Measurements from ENCODE around the gene TAF10. TPM values are rescaled to one million over a fixed set of nuclear protein-coding genes. Genes with fewer than 3 reads are reported as not detected.
A peak's percentile ranks its signal among the peaks of the same experiment; 100 is the strongest.

The TAF10 gene
- polyA plus RNA-seq, 1 of the 3 experiments (the other 2 are of a cell fraction), result 213 TPM

DNA sequence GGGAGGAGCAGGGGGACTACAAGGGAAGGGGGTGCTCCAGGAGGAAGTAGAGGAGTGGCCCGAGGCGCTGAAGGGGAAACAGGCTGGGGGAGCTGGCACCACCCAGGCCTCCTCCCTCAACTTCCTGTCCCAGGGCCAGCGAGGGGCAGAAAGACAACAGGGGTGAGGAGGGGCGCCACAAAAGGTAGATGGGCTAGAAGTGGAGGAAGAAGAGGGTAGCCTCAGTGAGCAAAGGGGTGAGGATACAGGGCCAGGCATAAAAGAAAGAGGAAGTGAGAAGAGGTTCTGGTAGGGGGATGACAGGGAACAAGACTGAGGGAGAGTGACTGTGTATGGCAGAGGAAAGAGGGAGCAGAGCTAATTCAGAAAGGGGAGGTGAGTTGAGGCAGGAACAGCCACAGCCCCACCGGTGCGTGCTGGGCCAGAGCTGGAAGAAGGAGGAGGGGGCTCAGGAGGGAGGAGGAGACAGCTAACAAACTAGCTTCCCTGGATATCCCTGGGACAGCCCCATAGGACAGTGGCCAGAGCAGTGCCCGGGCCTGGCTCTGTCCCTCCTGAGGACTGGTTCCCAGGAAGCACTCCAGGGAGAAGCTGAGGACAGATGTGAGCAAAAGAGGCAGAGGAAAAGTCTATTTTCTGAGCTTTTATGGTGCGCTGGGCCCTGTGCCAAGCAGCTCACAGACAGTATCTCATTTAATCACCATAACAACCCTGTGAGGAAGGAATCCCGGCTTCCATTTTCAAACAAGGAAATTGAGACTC is 35.1 kb upstream of the TAF10 start (continued):
- no peak for TF ChIP-seq EZH2phosphoT487 (IDR thresholded peaks at IDR 0.05; ENCODE audit: borderline replicate concordance, low read depth)

GRCh38 chr11:6646576-6646917 is 34.5 kb upstream of the TAF10 start:
- H3K9me3 ChIP-seq, result no peaks in the 10 kb centered on the region
- H2AFZ ChIP-seq (ENCODE audit: low read depth), result peak overlapping the region; percentile 78; the same call in 1 of the 2 replicates
- H3K27ac ChIP-seq (ENCODE audit: low read depth in 2 of 2, low read length in 1 of 2), result peak overlapping the region in 1 of 2 experiments; percentile 98; a peak in 2 of 4 replicates
- ChIA-PET POLR2A (interaction anchor here (0.6 to 2.8 kb wide), 9 partner anchors 9 to 228 kb away, joined by 3 to 29 read pairs (median 6); partner anchors contain the start of genes APBB1, DCHS1, MRPL17 and TAF10), CTCF (interaction anchor here (0.6 to 2.2 kb wide), 7 partner anchors 8 to 268 kb away, joined by 3 to 10 read pairs (median 6); partner anchors contain the start of genes DCHS1, MRPL17 and TAF10)
- peaks cover 6 to 40% of the 10 kb centered on the region in 2 experiments; a peak in 2 of 4 replicates for H3K4me1 ChIP-seq (ENCODE audit: control insufficient read depth in 1 of 2, insufficient read depth in 2 of 2, low read depth in 1 of 2, low read length in 1 of 2)
- WGBS (ENCODE audit: low lambda C conversion rate), result 42% methylated on average over 3 of the region's 3 CpGs
- no peak overlapping the region for H3K9ac ChIP-seq
- peak overlapping the region in 1 of 2 experiments; percentile 12; a peak in 1 of 4 replicates for H3K4me3 ChIP-seq (ENCODE audit: low read depth in 2 of 2, low read length in 1 of 2)
- H3K27me3 ChIP-seq (ENCODE audit: insufficient read depth), result no peaks in the 10 kb centered on the region
- peak overlapping the region; percentile 52; the same call in 1 of the 2 replicates for H3K4me2 ChIP-seq
- TF ChIP-seq, protein P1, sequence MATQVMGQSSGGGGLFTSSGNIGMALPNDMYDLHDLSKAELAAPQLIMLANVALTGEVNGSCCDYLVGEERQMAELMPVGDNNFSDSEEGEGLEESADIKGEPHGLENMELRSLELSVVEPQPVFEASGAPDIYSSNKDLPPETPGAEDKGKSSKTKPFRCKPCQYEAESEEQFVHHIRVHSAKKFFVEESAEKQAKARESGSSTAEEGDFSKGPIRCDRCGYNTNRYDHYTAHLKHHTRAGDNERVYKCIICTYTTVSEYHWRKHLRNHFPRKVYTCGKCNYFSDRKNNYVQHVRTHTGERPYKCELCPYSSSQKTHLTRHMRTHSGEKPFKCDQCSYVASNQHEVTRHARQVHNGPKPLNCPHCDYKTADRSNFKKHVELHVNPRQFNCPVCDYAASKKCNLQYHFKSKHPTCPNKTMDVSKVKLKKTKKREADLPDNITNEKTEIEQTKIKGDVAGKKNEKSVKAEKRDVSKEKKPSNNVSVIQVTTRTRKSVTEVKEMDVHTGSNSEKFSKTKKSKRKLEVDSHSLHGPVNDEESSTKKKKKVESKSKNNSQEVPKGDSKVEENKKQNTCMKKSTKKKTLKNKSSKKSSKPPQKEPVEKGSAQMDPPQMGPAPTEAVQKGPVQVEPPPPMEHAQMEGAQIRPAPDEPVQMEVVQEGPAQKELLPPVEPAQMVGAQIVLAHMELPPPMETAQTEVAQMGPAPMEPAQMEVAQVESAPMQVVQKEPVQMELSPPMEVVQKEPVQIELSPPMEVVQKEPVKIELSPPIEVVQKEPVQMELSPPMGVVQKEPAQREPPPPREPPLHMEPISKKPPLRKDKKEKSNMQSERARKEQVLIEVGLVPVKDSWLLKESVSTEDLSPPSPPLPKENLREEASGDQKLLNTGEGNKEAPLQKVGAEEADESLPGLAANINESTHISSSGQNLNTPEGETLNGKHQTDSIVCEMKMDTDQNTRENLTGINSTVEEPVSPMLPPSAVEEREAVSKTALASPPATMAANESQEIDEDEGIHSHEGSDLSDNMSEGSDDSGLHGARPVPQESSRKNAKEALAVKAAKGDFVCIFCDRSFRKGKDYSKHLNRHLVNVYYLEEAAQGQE (IDR thresholded peaks at IDR 0.05; ENCODE audit: low read depth, low read length), result 0 out of 2 replicates have a peak, but pooled peaks have one; percentile 20
- no peak for TF ChIP-seq ELF1 (IDR thresholded peaks at IDR 0.05)
- TF ChIP-seq FOXJ3 (CRISPR knock-in tag; IDR thresholded peaks at IDR 0.05), result peak; percentile 87
- TF ChIP-seq, protein P2, sequence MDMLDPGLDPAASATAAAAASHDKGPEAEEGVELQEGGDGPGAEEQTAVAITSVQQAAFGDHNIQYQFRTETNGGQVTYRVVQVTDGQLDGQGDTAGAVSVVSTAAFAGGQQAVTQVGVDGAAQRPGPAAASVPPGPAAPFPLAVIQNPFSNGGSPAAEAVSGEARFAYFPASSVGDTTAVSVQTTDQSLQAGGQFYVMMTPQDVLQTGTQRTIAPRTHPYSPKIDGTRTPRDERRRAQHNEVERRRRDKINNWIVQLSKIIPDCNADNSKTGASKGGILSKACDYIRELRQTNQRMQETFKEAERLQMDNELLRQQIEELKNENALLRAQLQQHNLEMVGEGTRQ (IDR thresholded peaks at IDR 0.05; ENCODE audit: borderline replicate concordance, low read depth, low read length), result no peak
- peak; percentile 56; the same call in 1 of the 2 replicates for TF ChIP-seq POLR2AphosphoS5 (IDR thresholded peaks at IDR 0.05; ENCODE audit: low read depth, low read length)
- peak; percentile 87 for TF ChIP-seq TCF12 (IDR thresholded peaks at IDR 0.05)
- no peak for TF ChIP-seq RAD21 (IDR thresholded peaks at IDR 0.05; ENCODE audit: low read length)
- peak; percentile 91 for TF ChIP-seq CHD2 (IDR thresholded peaks at IDR 0.05; ENCODE audit: low read length, partially characterized antibody)
- TF ChIP-seq EP300 (IDR thresholded peaks at IDR 0.05; ENCODE audit: borderline replicate concordance in 1 of 2, low read depth in 1 of 2, low read length in 1 of 2), result peak in 1 of 2 experiments; percentile 49; a peak in 2 of 4 replicates
- TF ChIP-seq RCOR1 (IDR thresholded peaks at IDR 0.05; ENCODE audit: low read length), result peak; percentile 72; the same call in 1 of the 2 replicates
- no peak for TF ChIP-seq TEAD4 (IDR thresholded peaks at IDR 0.05; ENCODE audit: borderline replicate concordance, insufficient read depth)
- no peaks in the 10 kb centered on the region for H3K9me2 ChIP-seq
- no peaks in the 10 kb centered on the region for H3F3A ChIP-seq (replicated peaks; ENCODE audit: insufficient read depth)
- peak; percentile 88 for DNase-seq
- H3K36me3 ChIP-seq (replicated peaks in 1 of 2; ENCODE audit: control insufficient read depth in 1 of 2, insufficient read depth in 2 of 2, low read length in 1 of 2), result no peaks in the 10 kb centered on the region
- no peaks in the 10 kb centered on the region for H3K79me2 ChIP-seq (ENCODE audit: insufficient read depth)
- no peaks in the 10 kb centered on the region for H4K20me1 ChIP-seq (ENCODE audit: insufficient read depth)

Measured in SK-N-SH (cell line).